HG03432 (cell line): ENCODE data around the gene GTF2B.
A peak's percentile ranks its signal among the peaks of the same experiment; 100 is the strongest.
"Not testable (repeated sequence)": the region's sequence is repeated elsewhere in the genome, so short reads cannot be mapped to it uniquely, and the experiment has no call there.

Experiments used
- ATAC-seq: cut with Tn5 transposase; IDR thresholded peaks from one replicate; pipeline ENCODE4 v1.9.1; 2021; ENCODE audit warnings: mild to moderate bottlenecking, moderate library complexity; ENCODE audit not compliant: unreplicated experiment

The GTF2B gene, protein sequence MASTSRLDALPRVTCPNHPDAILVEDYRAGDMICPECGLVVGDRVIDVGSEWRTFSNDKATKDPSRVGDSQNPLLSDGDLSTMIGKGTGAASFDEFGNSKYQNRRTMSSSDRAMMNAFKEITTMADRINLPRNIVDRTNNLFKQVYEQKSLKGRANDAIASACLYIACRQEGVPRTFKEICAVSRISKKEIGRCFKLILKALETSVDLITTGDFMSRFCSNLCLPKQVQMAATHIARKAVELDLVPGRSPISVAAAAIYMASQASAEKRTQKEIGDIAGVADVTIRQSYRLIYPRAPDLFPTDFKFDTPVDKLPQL

DNA sequence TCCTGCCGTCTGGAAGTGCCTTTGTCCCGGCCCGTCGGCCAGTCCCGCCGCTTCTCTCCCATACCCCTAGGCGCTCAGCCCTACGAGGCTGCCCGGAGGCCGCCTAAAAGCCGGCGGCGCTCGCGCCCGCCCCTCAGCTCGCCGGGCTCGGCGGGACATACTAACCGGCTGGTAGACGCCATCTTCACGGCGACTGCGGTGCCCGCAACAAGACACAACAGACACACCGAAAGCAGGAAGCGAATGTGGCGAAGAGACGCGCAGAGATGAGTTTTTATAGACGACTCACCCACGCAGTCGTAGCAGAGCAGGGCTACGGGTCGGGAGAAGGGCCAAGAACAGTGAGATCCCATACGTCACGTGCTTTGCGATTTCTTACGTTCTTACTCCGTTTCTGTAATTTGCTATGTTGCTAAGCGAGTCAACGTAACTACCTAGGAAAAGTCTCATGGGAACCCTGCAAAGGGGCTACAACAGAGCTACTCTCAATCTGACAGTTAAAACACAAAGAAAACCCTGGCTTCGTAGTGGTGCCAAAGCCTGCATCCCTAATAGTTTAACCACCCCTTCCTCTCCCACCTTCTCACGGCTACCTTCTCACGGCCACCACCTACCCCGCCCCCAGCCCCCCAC lies at the start of gene GTF2B:
Gene GTF2B, minus strand, starts transcription at position 250 of the 633 bp plus-strand sequence. Its CDS starts 68 bp downstream, at position 182.
- ATAC-seq: peak; percentile 97

DNA sequence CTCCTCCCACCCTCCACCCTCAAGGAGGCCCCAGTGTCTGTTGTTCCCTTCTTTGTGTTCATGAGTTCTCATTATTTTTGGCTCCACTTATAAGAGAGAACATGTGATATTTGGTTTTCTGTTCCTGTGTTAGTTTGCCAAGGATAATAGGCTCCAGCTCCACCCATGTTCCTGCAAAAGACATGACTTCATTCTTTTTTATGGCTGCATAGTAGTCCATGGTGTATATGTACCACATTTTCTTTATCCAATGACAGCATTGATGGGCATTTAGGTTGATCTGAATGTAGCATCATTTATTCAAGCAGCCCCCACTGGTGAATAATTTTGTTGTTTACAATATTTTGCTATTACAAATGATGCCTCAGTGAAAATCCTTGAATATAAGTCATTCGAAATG lies 47.2 kb upstream of the GTF2B start:
- ATAC-seq: not testable (repeated sequence)

DNA sequence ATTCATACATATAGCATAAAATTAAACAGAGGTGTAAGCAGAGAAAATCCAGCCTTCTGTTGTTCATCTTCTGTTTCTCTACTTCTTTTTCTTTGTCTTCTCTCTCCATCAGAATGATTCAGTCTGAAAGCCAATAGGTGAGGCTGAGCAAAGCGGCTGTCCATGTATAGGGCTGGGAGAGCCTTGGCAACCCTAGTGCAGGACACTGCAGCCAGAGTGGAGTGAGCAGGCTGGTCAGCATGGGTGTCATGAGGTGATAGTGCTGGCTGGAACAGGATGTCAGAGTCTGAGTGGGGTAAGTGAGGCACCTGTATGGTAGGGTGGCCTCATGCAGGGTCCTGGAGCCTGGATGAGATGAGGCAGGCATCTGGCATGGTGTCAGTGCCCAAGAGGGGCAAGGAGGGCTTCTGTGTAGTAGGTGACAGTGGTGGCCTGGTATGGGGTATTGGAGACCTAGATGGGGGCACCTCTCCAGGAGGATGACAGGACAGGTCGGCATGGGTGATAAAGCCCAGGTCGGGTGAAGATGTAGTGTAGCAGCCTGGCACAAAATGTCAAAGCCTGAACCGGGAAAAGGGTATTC lies 45.5 kb upstream of the GTF2B start:
- no peak for ATAC-seq

DNA sequence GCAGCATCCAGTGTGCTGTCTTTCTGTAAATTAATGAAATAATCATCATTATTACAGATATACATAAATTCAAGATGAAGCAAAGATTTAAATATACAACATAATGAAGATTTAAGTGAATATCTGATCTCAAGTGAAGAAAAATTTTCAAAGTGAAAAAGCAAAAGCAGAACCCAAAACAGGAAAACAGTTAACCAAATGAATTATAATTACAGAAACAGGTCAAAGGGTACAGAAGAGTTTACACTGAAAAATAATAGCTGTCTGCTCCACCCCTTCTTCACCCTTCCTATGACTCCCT lies 44.8 kb upstream of the GTF2B start:
- peak; percentile 19 for ATAC-seq

DNA sequence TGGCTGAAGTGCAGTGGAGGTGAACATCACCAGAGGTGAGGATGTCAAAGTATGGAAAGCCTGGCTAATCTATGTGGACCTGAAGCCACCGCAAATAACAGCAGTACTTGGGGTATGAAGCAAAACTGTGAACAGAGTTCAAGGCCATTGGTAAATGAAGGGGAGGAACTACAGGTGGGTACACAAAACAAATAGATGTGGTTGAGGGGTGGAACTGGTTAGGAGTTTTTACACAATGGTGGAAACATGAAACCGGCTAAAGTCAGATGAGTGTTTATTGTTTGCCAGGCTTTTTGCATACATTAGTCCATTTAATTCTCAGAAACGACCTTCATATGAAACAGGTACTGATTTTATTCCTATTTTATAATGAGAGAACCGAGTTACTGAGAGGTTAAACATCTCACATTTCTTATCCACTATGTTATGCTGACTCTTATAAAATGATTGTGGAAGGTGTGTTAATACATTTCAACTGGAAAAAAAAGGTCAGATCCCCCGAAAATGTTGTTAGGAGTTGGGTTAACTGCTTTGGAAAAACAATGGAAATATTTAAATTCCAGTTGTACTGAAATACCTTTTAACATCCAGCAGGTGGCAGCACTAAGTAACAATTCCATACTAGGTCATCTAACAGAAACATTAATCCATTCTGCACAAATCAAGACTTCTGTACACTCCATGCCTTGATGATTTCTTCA lies 44.3 kb upstream of the GTF2B start:
- ATAC-seq: peak; percentile 62

DNA sequence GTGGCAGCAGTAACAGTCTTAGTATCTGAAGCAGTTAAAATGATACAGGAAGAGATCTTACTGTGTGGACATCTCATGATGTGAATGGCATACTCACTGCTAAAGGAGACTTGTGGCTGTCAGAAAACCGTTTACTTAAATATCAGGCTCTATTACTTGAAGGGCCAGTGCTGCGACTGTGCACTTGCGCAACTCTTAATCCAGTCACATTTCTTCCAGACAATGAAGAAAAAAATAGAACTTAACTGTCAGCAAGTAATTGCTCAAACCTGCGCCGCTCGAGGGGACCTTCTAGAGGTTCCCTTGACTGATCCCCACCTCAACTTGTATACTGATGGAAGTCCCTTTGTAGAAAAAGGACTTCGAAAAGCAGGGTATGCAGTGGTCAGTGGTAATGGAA lies 38.8 kb upstream of the GTF2B start:
- ATAC-seq: not testable (repeated sequence)

DNA sequence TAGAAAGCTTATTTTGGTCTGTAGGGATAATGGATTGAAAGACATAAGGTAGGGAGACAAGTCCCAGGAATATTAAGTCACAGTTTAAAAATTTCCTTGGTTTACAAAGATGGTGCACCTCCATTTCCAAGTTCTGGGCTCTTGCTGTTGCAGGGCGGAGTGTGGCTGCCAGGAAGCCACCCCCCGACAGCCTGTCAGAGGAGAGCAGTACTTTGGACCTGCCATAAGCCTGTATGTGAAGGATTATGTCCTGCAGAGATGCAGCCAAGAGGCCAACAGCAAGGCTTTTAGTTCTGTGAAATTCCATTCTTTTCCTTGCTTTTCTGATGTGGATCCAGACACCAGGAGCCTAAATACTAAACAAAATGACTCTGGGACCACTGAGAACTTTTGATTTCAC lies 31.9 kb upstream of the GTF2B start:
- ATAC-seq: no peak

DNA sequence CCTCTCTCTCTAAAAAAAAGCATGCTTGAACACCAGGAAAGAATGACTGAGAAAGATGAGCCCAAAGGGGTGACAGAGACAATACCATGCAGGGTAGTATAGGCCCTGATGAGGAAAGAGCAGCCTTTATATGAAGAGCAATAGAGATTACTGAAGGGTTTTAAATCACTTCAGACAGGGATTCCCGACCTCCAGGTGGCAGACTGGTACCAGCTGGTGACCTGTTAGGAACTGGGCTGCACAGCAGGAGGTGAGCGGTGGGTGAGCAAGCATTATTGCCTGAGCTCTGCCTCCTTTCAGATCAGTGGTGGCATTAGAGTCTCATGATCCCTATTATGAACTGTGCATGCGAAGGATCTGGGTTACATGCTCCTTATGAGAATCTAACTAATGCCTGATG lies 30.8 kb upstream of the GTF2B start:
- no peak for ATAC-seq

DNA sequence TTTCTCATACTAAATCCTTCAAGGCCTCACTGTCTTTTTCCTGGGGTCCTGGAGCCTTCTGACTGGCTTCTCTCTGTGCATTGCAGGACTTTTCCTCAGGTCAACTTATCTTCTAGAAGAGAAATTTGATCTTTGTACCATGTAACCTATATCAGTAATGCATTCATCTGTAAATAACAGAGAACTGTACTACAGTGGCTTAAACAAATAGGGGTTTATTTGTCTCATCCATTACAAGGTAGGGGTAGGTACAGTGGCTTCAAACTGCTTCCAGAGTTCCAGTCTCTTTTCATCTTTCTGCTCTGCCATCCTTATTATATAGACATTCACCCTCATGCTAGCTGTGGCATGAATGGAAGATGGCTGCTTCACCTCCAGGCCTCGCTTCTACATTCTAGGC lies 29.5 kb upstream of the GTF2B start:
- ATAC-seq: no peak

DNA sequence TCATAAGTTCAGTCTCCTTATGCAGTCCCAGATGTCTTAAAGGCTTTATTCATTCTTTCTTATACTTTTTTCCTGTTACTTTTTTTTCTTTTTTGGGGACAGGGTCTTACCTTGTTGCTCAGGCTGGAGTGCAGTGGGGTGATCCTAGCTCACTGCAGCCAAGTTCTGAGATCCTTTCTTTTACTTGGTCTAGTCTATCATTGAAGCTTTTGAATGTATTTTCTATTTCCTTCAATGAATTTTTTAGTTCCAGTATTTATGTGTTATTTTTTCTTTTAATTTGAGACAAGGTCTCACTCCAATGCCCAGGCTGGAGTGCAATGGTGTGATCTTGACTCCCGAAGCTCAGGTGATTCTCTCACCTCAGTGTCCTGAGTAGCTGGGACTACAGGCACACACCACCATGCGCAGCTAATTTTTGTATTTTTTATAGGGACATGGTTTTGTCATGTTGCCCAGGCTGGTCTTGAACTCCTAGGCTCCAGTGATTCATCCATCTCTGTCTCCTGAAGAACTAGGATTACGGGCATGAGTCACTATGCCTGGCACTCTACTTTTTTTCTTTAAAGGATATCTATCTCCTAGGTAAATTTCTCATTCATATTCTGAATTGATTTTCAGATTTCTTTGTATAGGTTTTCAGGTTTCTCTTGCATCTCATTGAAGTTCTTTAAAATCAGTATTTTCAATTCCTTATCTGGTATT lies 26.1 kb upstream of the GTF2B start:
- no peak for ATAC-seq

DNA sequence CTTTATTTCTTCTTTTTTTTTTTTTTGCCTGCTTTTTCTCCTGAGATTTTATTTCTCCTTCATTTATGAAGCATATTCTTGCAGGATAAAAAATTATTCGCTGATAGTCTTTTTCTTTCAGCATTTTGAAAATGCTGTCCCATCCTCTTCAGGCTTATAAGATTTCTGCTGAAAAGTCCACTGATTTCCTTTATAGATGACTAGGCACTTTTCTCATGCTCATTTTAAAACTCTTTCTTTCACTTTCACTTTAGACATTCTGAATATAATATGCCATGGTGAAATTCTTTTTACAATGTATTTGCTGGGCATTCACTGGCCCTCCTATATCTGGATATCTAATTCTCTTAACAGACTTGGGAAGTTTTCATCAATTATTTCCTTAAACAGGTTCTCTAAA lies 25.5 kb upstream of the GTF2B start:
- no peak for ATAC-seq

DNA sequence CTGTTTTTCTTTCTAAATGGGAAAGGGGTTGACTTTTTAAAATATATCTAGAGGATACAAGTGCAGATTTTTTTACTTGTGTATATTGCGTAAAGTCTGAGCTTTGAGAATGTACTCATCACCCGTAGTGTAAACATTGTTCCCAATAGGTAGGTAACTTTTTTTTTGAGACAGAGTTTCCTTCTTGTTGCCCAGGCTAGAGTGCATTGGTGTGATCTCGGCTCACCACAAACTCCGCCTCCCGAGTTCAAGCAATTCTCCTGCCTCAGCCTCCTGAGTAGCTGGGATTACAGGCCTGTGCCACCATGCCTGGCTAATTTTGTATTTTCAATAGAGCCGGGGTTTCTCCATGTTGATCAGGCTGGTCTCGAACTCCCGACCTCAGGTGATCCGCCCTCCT lies 20.4 kb upstream of the GTF2B start:
- not testable (repeated sequence) for ATAC-seq

DNA sequence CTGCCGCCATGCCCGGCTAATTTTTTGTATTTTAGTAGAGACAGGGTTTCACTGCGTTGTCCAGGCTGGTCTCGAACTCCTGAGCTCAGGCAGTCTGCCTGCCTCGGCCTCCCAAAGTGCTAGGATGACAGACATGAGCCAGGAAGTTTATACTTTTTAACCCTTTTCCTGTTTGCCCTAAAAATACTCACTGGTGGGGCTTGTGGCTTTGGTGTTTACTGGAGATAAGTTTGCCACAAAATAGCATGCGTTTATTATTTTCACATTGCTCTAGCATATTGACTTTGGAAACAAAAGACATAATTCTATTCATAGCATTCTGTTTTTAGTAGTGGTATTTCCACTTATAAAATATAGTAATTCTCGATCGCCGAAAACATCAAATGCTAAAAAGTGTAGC lies 19.8 kb upstream of the GTF2B start:
- no peak for ATAC-seq

DNA sequence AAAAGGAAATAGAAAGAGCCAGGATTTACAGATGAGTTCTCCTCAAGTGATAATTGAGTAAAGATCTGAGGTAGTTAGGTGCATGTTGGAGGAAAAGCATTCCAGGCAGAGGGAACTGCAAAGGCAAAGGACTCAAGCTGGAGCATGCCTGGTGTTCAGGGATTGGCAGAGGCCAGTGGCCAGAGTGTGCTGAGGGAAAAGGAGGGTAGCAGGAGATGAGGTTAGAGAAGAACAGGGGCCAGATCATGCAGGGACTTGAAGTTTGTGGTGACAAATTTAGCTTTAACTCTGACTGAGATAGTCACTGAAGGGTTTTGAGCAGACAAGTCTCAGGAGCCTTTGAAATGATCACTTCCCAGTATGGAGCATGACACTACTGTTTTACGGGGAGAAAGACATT lies 19.0 kb upstream of the GTF2B start:
- ATAC-seq: no peak

DNA sequence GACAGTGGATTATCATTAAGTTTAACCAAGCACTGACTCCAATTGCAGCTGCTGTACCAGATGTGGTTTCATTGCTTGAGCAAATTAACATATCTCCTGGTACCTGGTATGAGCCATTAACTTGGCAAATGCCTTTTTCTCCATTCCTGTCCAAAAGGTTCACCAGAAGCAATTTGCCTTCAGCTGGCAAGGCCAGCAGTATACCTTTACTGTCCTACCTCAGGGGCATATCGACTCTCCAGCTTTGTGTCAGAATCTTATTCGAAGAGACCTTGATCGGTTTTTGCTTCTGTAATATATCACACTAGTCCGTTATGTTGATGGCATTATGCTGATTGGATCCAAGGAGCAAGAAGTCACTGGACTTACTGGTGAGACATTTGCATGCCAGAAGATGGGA lies 9.5 kb upstream of the GTF2B start:
- ATAC-seq: no peak

DNA sequence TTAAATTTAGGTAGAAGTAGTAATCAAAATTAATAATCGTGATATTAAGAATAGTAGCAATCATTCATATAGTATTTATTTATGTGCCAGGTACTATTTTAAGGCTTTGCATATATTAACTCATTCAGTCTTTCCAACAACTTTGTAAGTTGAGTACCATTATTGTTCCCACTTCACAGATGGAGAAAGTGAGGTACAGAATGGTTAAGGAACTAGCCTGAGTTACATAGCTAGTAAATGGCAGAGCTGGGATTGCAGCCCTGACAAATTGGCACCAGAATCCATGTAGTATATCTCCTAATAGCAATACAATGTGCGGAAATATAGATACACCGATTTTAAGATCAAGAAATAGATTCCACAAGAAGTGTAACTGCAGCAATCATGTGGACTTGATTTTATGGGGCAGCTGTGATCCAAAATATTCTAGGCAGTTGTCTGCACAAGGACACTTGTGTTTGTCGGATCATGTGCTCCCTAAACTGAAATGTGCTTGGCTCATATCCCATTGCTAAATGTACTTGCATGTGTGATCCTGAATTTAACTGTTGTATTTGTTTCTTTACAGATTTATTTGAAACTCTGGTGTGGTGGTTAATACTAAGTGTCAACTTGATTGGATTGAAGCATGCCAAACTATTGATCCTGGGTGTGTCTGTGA lies 5.8 kb upstream of the GTF2B start:
- ATAC-seq: no peak

DNA sequence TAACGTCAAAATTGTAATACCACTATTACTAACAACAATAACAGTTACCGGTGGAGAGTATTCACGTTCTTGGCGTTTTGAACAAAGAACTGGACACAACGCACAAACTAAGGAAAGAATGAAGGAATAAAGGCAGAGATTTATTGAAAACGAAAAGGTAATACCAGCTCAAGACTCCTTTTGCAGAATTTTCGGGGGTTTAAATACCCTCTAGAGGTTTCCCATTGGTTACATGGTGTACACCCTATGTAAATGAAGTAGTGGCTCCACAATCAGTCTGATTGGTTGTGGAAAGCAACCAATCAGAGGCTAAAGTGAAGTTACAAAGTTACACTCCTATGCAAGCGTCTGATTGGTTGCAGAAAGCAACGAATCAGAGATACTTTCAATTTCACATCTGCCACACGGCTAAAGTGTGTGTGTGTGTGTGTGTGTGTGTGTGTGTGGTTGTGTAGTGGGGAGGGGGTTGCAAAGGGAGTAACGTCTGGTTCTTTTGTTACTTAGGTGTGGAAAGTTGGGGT lies 1.1 kb upstream of the GTF2B start:
- ATAC-seq: no peak

DNA sequence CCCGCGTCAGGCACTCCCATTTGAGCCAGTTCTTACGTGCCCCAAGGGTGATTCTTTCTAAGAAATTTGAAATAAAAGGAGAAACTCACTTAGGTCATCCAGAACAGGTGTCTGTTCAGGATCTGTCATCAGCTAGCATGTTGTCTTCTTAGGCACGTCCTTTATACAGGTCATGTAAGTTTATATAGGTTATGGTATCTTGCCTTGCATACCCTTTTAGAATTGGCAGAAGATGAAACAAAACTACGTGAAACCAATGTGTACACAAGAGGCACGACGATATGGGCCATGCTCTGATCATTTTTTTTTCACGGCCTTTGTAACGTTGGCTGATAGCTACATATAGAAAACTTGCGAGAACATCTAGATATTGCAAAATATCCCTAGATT lies 579 bp upstream of the GTF2B start:
- ATAC-seq: no peak

DNA sequence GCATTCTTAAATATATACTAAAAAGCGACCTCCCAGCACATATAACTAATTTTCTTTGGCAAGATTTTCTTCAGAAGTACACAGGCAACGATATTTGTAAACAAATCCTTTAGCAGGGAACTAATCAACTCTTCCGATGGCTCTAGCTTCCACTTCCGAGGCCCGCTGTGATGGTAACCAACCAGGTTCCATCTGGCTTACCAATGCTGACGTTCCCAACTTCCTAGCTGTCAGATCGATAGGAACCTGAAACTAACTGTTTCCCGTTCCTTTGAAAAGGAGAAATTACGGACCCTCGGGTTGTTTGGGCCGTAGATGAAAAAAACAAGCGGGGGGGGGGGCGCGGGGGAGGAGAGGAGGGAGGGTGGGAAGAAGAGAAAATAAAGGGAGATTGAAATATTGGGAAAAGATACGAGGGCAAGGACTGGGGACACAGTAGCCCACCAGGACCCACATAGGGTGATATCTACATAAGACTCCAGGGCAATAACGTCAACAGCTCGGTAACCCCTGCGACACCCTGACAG lies 513 bp downstream of the GTF2B start:
- ATAC-seq: peak; percentile 13

DNA sequence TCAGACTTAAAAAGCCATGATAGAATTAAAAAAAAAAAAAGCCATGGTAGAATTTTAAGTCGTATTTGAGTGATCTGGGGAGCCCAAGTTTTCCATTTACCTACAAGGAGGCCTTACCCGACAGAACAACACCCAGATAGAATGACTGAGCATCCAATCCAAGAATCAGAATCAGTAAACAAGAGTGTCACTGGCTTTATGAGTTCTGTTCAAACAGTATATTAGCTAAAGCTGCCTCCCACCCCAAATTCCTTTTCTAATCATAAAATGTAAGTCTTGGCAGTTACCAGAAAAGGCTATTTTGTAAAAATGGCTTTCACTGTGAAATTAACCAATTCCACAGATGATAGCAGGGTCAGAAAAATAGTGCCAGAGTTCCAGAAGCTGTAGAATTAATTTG lies 1.2 kb downstream of the GTF2B start:
- ATAC-seq: no peak
